Esophagus squamous epithelium (tissue), 5 donors: ENCODE data around the gene SCNM1. TPM values are rescaled to one million over a fixed set of nuclear protein-coding genes. Genes with fewer than 3 reads are reported as not detected.
A peak's percentile ranks its signal among the peaks of the same experiment; 100 is the strongest.
"Not testable (repeated sequence)": the region's sequence is repeated elsewhere in the genome, so short reads cannot be mapped to it uniquely, and the experiment has no call there.

ENCODE experiments used
- DNase-seq: peaks from one replicate; lab custom pipeline; 2025; lab: John Stamatoyannopoulos, UW
- H3K27ac ChIP-seq, 4 donors: fragments of 200-600 bp; sonication (generic); one replicate each; pipeline ENCODE4 v1.5.1; 2016 to 2019; ENCODE audit warnings: mild to moderate bottlenecking in 1 of 4
- H3K27me3 ChIP-seq, 4 donors: fragments of 200-600 bp; sonication (generic); 1 replicate in 3 of 4; 2 replicates in 1 of 4; pipeline versions ENCODE4 v1.5.1 to v1.6.0; 2017 to 2021; ENCODE audit warnings: antibody characterized with exemption in 1 of 4
- H3K36me3 ChIP-seq, 3 donors: fragments of 200-600 bp; sonication (generic); one replicate each; pipeline ENCODE4 v1.5.1; 2016 to 2019
- H3K4me1 ChIP-seq, 3 donors: fragments of 200-600 bp; sonication (generic); one replicate each; pipeline ENCODE4 v1.5.1; 2017 to 2019
- H3K4me3 ChIP-seq, 4 donors: fragments of 200-600 bp; sonication (generic); 1 replicate in 3 of 4; 2 replicates in 1 of 4; pipeline ENCODE4 v1.5.1; 2016 to 2019; ENCODE audit warnings: mild to moderate bottlenecking in 2 of 4, moderate library complexity in 1 of 4
- H3K9me3 ChIP-seq, 3 donors: fragments of 200-600 bp; sonication (generic); one replicate each; pipeline ENCODE4 v1.5.1; 2016 to 2019
- POLR2A ChIP-seq, 4 donors: fragments of 450-650 bp; IDR thresholded peaks; one replicate each; pipeline ENCODE4 v1.6.1; 2017; ENCODE audit warnings: antibody characterized with exemption in 4 of 4, mild to moderate bottlenecking in 4 of 4, moderate library complexity in 3 of 4
- WGBS, 2 donors: methylation state at CpG; one replicate each; pipeline ENCODE4 v1.1.5; 2018; 5-methylcytosine and 5-hydroxymethylcytosine counted together
- intact Hi-C: fragments of 100-400 bp; cut with DNase I; formaldehyde crosslinking; loops from one replicate; pipeline ENCODE4 v1.15.0; 2022
- total RNA-seq, 4 donors: library from RNA; depleted of rRNA; stranded (reverse); fragments of >200 nt; gene quantifications; one replicate each; pipeline ENCODE4 v1.1.0, GENCODE V29; 2016
- TF ChIP-seq, protein P1 (sequence below), 6 experiments: fragments of 450-650 bp in 4 of 6; fragments of 200-600 bp in 2 of 6; sonication (generic) in 2 of 6; IDR thresholded peaks; one replicate each; pipeline ENCODE4 v1.5.1; 2016 to 2019; ENCODE audit warnings: antibody characterized with exemption in 6 of 6, mild to moderate bottlenecking in 4 of 6, moderate library complexity in 4 of 6
- donor health status: DM: yes; HTN: yes; CAD: no.

The SCNM1 gene
- total RNA-seq, 4 donors from 2014 or later = 15.2 to 29.8 (median 18.5) TPM

DNA sequence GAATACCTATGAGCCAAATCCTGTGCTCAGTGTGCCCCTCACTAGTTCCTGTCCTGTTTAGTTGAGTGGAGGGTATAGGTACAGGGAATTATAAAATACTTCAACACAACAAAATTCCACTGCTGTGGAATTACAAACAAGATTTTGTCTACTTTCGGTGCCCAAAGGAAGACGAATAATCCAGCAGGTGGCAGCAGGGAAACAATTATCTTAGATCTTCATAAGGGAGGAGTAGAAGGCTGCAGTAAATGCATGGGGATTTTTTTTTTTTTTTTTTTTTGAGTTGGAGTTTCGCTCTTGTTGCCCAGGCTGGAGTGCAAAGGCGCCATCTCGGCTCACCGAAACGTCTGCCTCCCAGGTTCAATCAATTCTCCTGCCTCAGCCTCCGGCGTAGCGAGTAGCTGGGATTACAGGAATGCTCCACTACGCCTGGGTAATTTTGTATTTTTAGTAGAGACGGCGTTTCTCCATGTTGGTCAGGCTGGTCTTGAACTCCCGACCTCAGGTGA lies 30.4 kb downstream of the SCNM1 start:
- Histone ChIP-seq H3K4me3 (peak overlapping the region; percentile 14 to 55 (median 30)), H3K27ac (peak overlapping the region; percentile 85 to 97 (median 92)), H3K4me1 (peaks cover 2 to 60% (median 23%) of the 10 kb centered on the region in 3 donors), H3K9me3 (no peaks in the 10 kb centered on the region), H3K27me3 (no peaks in the 10 kb centered on the region), H3K36me3 (no peaks in the 10 kb centered on the region)
- no peak for TF ChIP-seq POLR2A (IDR thresholded peaks at IDR 0.05)
- TF ChIP-seq, protein P1, sequence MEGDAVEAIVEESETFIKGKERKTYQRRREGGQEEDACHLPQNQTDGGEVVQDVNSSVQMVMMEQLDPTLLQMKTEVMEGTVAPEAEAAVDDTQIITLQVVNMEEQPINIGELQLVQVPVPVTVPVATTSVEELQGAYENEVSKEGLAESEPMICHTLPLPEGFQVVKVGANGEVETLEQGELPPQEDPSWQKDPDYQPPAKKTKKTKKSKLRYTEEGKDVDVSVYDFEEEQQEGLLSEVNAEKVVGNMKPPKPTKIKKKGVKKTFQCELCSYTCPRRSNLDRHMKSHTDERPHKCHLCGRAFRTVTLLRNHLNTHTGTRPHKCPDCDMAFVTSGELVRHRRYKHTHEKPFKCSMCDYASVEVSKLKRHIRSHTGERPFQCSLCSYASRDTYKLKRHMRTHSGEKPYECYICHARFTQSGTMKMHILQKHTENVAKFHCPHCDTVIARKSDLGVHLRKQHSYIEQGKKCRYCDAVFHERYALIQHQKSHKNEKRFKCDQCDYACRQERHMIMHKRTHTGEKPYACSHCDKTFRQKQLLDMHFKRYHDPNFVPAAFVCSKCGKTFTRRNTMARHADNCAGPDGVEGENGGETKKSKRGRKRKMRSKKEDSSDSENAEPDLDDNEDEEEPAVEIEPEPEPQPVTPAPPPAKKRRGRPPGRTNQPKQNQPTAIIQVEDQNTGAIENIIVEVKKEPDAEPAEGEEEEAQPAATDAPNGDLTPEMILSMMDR (IDR thresholded peaks at IDR 0.05) = peak in 5 of 6 experiments; percentile 48 to 68 (median 58)
- intact Hi-C loops = loop anchor here (5.0 kb wide), 1 partner anchor 56 kb away; the partner anchor contains the start of gene PSMD4
- no peak for DNase-seq
- 23 to 31% methylated on average over 13 to 14 of the region's 14 CpGs for WGBS, 2 donors

DNA sequence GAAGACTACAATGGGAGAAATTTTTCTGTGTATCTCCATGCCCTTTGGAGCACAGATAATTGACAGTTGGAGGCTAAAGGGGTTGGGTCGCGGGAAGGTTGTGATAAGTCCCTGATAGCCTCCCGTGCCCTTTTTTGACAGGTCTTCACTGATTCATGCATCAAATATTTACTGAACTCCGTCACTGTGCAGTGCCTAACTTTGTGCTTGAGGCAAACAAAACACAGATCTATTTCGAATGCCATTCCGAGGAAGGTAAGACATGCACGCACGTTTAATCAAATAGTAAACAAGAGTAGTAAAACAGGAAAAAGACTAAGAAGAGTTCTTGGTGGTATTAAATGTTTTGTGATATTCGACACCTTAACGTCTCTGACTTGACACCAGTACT lies 31.9 kb downstream of the SCNM1 start:
- H3K36me3 ChIP-seq = peaks cover 0 to 7% (median 5%) of the 10 kb centered on the region in 3 donors
- H3K9me3 ChIP-seq = no peaks in the 10 kb centered on the region
- 5 to 7% methylated on average over 10 of the region's 10 CpGs for WGBS, 2 donors
- H3K27ac ChIP-seq = peak overlapping the region; percentile 88 to 97 (median 96)
- H3K4me3 ChIP-seq = peak overlapping the region; percentile 67 to 89 (median 83)
- H3K4me1 ChIP-seq = peaks cover 7 to 75% (median 35%) of the 10 kb centered on the region in 3 donors
- no peaks in the 10 kb centered on the region for H3K27me3 ChIP-seq
- intact Hi-C loops = loop anchor here (5.0 kb wide), 1 partner anchor 54 kb away; the partner anchor contains the start of gene PSMD4
- TF ChIP-seq POLR2A (IDR thresholded peaks at IDR 0.05) = no peak
- TF ChIP-seq, protein P1 (IDR thresholded peaks at IDR 0.05) = no peak
- no peak for DNase-seq

DNA sequence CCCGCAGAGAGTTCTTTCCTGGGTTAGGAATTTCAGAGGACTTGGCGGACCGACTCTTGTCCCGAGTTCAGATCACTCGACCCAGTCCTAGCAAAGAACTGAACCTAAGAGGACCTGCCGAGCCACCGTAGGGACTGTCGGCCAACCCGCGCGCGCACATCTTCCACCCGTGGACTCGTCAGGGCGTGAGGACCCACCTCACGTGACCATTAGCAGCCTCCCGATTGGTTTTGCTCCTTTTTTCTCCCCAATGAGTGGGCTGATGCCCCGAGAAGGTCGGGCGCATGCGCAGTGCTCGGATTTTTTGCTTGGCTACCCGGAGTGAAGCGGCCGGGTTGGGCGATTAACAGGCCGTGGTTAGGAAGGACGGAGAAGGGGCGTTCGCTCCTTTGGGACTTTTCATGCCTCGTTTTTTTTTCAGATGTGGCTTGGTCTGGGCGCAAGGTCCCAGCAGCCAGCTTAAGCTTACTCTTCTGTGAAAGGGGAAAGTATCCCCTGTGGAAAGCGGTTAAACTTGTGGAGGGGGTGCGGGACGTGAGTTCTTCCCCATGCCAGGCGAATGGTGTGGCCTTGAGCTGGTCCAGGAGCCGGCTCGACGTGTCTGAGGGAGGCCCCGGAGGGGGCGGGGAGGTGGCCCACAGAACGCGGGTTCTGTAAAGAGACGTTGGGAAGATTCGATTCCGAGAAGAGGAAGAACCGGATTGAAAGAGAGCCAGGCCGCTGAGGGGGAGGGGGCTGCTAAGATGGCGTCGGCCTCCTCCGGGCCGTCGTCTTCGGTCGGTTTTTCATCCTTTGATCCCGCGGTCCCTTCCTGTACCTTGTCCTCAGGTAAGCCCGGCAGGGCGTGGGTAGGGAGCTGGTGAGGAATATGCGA lies 32.5 kb downstream of the SCNM1 start, which contains the start of gene PIP5K1A:
TSS of gene PIP5K1A (plus strand) at position 299 of the 874 bp plus-strand sequence. CDS start at position 744, 445 bp downstream.
- WGBS, 2 donors = 0% methylated on average over 39 to 42 of the region's 60 CpGs
- intact Hi-C loops = loop anchor here (5.0 kb wide), 1 partner anchor 54 kb away; the partner anchor contains the start of gene PSMD4
- peak within 1 kb of the TSS; percentile 88 to 97 (median 96) for H3K27ac ChIP-seq

DNA sequence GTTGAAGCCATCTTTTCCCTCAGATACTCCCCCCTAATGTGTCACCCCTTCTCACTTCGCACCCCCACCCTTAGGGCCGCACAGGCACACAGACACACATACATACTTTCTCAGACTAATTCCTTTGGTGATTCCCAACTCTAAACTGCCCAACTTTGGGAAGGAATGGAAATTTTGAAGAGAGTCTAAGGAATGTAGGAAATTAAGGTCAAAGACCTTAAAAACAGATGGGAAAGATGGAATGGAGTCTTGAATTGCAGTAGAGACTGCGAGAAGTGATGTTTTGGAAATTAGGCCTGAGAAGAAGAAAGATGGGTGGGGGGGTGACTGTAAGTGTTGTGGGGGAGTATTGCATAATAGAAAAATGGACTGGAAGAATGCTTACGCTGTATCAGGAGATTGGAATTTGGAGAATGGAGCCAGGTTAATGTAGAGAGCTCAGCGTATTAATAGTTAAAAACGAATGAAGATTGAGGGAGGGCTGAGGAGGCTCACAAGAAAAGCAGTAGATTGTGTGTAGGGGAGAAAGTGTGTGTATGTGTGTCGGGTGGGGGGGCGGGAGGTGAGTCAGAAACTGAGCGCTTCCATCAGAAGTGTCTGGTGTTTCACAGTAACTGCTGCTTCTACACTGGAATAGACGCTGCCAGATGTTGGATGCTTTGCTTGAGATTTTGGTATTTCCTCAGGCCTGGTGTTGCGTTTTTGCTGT lies 34.1 kb downstream of the SCNM1 start:
- Histone ChIP-seq H3K27me3 (no peaks in the 10 kb centered on the region), H3K4me3 (peak overlapping the region; percentile 67 to 89 (median 83)), H3K27ac (peak overlapping the region; percentile 88 to 97 (median 96)), H3K4me1 (peaks cover 7 to 85% (median 35%) of the 10 kb centered on the region in 3 donors), H3K9me3 (no peaks in the 10 kb centered on the region), H3K36me3 (peaks cover 0 to 21% (median 5%) of the 10 kb centered on the region in 3 donors)
- no peak for DNase-seq
- WGBS, 2 donors = 14 to 16% methylated on average over 10 to 11 of the region's 11 CpGs
- intact Hi-C loops = loop anchor here (5.0 kb wide), 1 partner anchor 52 kb away; the partner anchor contains the start of gene PSMD4
- TF ChIP-seq, protein P1 (IDR thresholded peaks at IDR 0.05) = no peak
- no peak for TF ChIP-seq POLR2A (IDR thresholded peaks at IDR 0.05)

More for the DNA sequence above, 32.5 kb downstream of the SCNM1 start, which contains the start of gene PIP5K1A:
- peak within 1 kb of the TSS; percentile 67 to 89 (median 83) for H3K4me3 ChIP-seq
- no peaks in the 10 kb centered on the region for H3K27me3 ChIP-seq
- DNase-seq = peak; percentile 96
- TF ChIP-seq, protein P1 (IDR thresholded peaks at IDR 0.05) = peak in 2 of 6 experiments; percentile 7 to 43
- TF ChIP-seq POLR2A (IDR thresholded peaks at IDR 0.05) = peak in 3 of 4 donors; percentile 87 to 93 (median 92)
- peaks cover 0 to 13% (median 5%) of the 10 kb centered on the region in 3 donors for H3K36me3 ChIP-seq
- H3K4me1 ChIP-seq = peaks cover 7 to 80% (median 35%) of the 10 kb centered on the region in 3 donors
- no peaks in the 10 kb centered on the region for H3K9me3 ChIP-seq

DNA sequence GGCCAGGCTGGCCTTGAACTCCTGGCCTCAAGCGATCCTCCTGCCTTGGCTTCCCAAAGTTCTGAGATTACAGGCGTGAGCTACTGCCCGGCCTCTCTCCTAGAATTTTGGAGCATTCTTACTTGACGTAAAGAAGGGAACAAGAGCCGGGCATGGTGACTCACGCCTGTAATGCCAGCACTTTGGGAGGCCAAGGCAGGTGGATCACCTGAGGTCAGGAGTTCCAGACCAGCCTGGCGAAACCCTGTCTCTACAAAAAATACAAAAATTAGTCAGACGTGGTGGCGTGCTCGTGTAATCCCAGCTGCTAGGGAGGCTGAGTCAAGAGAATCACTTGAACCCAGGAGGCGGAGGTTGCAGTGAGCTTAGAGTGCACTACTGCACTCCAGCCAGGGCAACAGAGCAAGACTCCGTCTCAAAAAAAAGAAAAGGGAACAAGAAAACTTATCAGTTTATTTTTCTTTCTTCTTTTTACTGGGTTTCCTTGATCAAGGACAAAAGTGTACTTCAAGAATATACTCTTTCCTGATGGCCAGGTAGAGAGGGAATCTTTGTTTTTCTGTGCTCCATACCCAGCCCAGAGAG lies 39.5 kb downstream of the SCNM1 start:
- H3K27ac ChIP-seq, intact Hi-C loops, H3K4me3 ChIP-seq, DNase-seq, H3K27me3 ChIP-seq, H3K9me3 ChIP-seq: not testable (repeated sequence)
- H3K4me1 ChIP-seq = peaks cover 7 to 45% (median 21%) of the 10 kb centered on the region in 3 donors
- H3K36me3 ChIP-seq = peaks cover 7 to 73% (median 8%) of the 10 kb centered on the region in 3 donors
- WGBS, 2 donors = 82 to 95% methylated on average over 9 to 11 of the region's 12 CpGs
